GM19372 (cell line): Measurements from ENCODE around the gene AKAP12.

Experiments
- ATAC-seq: cut with Tn5 transposase; IDR thresholded peaks from one replicate; pipeline ENCODE4 v1.9.1; 2021; ENCODE audit warnings: mild to moderate bottlenecking, low read depth, moderate library complexity; ENCODE audit not compliant: unreplicated experiment

The AKAP12 gene, protein sequence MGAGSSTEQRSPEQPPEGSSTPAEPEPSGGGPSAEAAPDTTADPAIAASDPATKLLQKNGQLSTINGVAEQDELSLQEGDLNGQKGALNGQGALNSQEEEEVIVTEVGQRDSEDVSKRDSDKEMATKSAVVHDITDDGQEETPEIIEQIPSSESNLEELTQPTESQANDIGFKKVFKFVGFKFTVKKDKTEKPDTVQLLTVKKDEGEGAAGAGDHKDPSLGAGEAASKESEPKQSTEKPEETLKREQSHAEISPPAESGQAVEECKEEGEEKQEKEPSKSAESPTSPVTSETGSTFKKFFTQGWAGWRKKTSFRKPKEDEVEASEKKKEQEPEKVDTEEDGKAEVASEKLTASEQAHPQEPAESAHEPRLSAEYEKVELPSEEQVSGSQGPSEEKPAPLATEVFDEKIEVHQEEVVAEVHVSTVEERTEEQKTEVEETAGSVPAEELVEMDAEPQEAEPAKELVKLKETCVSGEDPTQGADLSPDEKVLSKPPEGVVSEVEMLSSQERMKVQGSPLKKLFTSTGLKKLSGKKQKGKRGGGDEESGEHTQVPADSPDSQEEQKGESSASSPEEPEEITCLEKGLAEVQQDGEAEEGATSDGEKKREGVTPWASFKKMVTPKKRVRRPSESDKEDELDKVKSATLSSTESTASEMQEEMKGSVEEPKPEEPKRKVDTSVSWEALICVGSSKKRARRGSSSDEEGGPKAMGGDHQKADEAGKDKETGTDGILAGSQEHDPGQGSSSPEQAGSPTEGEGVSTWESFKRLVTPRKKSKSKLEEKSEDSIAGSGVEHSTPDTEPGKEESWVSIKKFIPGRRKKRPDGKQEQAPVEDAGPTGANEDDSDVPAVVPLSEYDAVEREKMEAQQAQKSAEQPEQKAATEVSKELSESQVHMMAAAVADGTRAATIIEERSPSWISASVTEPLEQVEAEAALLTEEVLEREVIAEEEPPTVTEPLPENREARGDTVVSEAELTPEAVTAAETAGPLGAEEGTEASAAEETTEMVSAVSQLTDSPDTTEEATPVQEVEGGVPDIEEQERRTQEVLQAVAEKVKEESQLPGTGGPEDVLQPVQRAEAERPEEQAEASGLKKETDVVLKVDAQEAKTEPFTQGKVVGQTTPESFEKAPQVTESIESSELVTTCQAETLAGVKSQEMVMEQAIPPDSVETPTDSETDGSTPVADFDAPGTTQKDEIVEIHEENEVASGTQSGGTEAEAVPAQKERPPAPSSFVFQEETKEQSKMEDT (N-terminal part only)

DNA sequence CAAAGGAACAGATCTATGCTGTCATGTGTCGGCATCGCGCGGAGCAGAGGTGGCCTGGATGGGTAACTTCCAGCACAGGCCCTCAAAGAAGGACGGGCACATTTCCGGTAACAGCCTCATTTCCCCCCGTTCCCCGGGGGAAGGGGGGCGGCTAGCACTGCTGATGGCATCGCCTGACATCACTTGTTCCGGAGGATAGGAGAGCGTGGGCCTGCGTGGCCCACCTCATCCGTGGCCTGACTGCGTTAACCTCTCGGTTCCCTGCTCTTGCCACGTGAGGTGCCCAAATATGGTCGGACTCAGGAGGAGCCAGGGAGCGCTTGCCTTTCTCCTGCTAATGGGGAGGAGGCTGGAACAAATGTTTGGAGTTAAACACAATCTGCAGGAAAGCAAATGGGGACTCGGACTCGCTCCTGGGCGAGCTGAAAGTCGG, at the start of gene AKAP12:
TSS of gene AKAP12 (plus strand) at position 365 of the 433 bp plus-strand sequence. CDS start 596 bp downstream, outside the sequence.
- no peak for ATAC-seq

DNA sequence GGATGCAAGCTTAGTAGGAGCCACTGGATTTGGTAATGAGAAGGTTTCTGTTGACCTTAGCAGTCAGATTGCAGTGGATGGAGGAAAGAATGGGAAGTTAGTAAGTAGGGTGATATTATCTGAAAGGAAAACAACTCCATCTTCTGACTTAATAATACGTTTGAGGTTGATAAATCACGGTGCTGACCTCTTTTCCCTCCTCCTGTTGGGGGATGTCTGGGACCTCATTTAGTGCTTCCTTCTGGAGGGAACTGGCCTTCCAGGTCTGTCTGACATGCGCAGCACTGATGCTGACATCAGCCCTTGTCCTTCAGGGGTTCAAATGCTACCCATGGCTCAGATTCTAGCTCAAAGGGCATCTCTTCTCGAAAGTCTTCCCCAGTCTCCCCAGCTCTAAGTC, 48.2 kb upstream of the AKAP12 start:
- no peak for ATAC-seq

DNA sequence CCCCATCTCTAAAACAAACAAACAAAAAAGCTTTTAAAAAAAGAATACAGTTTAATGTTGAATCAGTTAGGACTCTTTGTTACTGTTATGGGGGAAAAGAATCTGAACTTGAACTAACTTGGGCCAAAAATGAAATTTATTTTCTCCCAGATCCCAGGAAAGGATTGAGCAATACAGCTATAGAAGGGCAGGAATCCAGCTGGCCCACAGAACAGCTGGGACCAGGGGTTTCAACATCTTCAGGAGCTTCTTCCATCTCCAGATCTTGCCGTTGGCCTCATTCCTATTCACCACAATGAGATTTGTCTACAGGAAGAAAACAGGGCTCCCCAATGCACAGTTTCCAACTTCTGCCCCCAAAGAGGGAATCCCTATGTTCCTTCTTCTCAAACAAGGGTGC, 43.2 kb upstream of the AKAP12 start:
- ATAC-seq: no peak

DNA sequence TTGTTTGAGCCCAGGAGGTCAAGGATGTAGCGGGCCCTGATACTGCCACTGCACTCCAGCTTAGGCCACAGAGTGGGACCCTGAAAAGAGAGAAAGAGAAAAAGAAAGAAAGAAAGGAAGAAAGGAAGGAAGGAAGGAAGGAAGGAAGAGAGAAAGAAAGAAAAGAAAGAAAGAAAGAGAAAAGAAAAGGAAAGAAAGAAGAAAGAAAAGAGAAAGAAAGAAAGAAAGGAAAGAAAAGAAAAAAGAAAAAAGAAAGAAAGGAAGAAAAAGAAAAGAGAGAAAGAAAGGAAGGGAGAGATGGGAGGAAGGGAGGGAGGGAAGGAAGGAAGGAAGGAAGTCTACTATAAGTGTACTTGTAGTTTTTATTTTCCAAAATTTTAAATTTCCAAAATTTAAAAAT, 42.2 kb upstream of the AKAP12 start:
- no peak for ATAC-seq

DNA sequence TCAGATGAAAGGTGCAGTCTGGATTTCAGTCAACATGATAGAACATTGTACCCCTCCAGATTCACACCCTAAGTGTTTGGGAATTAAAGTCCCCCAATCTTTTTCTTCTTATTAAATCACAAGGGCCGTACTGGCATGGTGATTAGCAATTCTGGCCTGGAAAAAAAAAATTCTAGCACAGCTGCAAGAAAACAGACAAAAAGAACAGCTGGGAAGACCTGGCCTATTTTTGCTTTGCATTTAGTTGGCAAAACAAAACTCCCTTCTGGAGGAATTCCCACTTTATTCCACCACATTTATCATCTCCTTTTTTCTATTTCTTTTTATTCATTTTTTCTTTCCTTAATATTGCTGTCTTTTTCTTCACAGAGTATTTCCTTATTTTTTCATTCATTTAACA, 39.8 kb upstream of the AKAP12 start:
- ATAC-seq: no peak

DNA sequence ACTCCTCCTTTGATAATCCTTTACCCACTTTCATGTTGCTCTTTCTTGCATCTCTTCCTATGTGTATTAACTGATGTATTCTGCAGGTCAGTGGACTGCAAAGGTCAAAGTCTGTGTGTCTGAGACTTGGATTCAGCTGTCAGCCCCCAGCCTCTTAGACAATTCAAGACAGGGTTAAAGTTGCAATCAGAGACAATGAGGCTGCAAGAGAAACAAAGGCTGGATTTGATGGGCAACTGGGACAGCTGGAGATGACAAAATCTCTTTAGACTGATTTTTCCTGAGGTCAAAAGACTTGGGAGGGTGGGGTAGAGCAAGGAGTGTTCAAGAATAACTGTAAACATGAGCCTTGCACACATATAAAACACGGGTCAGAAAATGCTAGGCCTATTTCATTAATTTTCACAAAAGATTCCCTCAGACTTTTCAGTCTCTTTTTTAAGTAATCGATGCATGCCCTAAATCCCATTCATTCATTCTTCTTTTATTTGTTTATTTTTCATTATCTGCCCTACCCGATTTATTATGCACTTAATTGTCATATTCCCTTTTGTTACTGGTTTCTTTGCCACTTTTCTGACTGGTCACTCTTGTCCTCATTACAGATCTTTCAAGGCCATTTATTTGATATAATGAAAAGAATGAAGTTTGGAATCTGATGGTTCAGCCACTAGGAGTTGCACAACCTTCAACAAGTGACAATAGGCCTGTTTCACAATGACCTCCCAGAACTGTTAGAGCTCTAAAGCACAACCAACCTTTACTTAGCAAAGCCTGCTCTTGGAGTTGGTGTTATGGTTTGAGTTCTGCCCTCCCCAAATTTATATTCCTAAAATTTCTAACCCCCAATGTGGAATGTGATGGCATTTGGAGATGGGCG, 33.8 kb upstream of the AKAP12 start:
- no peak for ATAC-seq

DNA sequence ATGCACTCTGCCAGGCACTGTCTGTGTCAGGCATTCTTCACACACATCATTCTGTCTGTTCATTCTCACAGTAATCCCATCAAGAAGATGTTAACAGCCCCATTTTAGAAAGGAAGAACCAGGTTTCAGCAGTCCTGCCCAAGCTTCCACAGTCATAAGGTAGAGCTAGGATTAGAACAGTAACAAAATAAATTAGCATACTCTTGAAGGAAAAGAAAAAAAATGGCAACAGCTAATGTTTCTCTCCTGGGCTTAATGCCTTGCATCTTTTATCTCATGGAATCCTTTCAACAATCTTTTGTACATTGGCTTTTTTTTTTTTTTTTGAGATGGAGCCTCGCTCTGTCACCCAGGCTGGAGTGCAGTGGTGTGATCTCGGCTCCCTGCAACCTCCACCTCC, 32.1 kb upstream of the AKAP12 start:
- no peak for ATAC-seq

DNA sequence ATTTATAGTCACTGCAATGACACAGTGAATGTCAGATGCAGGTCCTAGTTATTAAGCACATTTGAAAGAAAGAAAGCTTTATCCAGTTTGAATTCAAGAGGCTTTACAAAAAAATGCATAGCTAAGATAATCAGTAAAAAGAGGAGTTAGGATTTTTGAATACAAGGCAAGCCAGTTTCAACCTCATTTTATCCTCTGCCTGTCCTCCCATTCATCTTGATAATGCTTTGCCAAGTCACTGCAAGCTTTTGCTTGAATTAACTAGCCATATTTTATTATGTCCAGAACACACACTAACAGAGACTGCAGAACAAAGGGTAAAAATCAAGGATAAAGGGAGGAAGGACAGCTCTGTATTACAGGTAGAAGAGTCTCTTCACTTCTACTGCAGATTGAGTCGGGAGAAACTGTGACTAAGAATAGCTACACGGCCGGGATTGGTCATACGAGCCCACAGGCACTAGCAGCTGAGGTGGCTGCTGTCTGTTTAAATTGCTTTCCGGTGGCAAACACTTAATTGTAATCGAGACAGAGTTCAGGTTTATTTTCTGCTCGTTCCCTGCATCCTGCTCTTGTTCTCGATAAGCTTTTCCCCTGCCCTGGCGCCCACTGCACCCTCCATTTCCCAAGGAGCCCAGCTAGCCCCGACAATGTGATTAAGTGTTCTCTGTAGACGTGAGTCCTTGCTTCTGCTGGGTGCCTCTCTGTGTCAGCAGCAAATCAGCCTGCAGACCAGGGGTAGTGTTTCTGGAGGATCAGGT, 30.5 kb upstream of the AKAP12 start:
- ATAC-seq: no peak

DNA sequence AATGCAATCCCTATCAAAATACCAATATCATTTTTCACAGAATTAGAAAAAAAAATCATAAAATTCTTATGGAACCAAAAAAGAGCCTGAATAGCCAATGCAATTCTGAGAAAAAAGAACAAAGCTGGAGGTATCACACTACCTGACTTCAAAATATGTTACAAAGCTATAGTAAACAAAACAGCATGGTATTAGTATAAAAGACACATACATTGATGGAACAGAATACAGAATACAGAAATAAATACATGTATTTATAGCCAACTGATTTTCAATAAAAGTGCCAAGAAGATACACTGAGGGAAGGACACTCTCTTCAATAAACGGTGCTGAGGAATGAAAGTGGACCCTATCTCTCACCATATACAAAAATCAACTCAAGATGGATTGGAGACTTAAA, 28.7 kb upstream of the AKAP12 start:
- ATAC-seq: no peak

DNA sequence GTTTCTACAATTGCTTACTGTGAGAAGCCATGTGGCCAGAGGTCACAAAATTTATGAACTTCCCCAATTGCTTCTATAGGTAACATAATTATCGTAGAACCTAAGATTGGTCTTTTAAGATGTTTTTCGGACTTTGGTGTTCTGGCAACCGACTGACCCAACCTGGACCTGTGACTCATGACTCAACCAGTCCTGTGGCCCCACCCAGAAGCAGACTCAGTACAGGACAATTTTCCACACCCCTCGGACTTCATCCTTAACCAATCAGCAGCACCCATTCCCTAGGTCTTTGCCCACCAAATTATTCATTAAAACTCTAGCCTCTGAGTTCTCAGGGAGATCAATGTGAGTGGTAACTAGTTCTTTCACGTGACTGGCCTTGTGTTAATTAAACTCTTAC, 26.4 kb upstream of the AKAP12 start:
- ATAC-seq: no peak

DNA sequence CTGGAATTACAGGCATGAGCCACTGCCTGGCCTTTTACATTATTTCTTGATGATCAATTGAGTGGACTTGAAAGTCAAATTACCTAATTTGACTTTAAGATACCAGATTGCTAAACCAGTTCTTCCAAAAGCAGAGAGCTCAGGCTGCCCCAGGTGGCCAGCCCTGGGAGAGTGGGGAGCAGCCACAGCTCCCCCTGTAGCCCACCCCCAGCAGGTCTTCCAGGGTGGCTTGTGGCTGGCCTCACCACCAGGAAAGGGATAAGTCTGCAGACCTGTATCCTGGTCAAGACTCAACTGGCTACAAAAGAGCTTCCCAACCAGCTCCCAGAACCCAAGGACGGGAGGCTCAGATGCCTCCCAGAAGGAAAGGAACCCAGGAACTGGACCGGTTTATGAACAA, 23.8 kb upstream of the AKAP12 start:
- ATAC-seq: no peak

DNA sequence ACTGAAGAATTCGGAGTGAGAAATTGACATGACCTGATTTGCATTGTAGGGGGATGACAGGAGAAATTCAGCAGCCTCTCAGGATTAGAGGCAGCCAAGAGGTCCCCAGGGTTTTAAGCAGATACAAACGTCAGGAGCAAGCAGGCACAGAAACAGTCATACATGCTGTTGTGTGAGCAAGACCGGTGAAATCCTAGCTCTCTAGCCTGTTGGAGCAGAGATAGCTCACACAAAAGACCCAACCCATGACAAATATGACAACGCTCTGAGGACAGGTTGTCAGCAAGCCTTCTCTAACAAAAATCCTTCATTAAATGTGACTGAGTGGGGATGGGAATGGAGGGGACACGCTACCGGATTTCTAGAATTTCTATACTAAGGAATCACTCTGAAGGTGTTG, 23.0 kb upstream of the AKAP12 start:
- ATAC-seq: no peak

DNA sequence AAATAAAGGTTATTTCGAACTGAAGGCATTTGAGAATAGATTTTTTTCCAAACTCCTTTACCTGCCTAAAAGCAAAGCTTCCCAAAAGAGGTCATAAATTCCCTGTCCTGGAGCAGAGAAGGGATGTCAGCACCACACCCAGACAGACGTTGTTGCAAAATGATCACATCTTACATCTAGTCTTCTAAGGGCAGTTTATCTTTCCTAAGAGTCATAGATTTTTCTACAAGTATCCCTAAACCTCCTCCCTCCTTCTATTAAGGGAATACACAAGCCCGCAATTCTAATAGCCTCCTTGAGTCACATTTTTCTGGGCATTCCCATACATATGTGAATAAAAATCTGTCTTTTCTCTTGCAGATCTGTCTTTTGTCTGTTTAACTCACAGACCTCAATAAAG, 20.6 kb upstream of the AKAP12 start:
- ATAC-seq: no peak

DNA sequence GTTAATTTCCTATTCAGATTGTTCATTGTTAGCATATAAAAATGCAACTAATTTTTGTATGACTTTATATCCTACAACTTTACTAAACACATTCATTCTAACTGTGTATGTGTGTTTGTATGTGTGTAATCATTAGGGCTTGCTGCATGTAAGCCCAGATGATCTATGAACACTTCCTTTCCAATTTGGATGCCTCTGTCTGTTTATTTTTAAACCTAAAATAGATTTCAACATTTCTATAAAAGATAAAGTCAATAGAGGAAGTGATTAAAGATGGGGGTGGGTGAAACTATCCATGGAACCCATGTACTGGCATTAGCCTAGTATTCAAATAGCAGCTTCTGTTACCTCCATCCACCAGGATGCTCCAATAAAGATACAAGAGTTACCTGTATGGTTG, 15.7 kb upstream of the AKAP12 start:
- no peak for ATAC-seq

DNA sequence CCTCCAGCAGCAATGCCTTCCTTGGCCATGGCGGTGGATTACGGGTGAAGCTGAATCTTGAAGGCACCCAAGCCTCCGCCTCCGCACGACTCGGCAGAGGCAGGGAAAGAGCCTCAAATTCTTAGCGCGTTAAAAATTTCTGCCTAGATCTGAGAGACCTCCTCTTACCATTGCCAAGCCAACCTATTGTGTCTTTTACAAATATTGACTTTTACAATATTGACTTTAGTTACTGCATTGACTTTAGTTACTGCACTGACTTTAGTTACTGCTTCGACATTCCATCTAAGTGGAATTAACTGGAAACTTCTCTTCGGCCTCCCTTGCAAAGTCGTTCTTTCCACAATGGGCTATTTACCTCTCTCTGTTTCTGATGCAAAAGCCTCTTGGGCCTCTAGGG, 13.8 kb upstream of the AKAP12 start:
- ATAC-seq: no peak

DNA sequence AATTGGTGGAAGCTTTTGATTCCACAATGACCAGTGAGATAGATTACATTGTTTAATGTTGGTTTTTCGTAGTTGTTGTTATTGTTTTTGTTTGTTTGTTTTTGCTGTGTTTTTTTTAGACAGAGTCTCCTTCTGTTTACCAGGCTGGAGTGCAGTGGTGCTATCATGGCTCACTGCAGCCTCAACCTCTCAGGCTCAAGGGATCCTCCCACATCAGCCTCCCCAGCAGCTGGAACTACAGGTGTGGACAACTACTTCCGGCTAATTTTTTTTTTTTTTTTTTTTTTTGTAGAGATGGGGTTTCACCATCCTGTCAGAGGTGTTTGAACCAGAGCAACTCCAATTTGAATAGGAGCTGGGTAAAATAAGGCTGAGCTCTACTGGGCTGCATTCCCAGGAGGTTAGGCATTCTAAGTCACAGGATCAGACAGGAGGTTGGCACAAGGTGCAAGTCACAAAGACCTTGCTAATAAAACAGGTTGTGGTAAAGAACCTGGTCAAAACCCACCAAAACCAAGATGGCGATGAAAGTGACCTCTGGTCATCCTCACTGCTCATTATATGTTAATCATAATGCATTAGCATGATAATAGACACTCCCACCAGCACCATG, 10.9 kb upstream of the AKAP12 start:
- no peak for ATAC-seq

DNA sequence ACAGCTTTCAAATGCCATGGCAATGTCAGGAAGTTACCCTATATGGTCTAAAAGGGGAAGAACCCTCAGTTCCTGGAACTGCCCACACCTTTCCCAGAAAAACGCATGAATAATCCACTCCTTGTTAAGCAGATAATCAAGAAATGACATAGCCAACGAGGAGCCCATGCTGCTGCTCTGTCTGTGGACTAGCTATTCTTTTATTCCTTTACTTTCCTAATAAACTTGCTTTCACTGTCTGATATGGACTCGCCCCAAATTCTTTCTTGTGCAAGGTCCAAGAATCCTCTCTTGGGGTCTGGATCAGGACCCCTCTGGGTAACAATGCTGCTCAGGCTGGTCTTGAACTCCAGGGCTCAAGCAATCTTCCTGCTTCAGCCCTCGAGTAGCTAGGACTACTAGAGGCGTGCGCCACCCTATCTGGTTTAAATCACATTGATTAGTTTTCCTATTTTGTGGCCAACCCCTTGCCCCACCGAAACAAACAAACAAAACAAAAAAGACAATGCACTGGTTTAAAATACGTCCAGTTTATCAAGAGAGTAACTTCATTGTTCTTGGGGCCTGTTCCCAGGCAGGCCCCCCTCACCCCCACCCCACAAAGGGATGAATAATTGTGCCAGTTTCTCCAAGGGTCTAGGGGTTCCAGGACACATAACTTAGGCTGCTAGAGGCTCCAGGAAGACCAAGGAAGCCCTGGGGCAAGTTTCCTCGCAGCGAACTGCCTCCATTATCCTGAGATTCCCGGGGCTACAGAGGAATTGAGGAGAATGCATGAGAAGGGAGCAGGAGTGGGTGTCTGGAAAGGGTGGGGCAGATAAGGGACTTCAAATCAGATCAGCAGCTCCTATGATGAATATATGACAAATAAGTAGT, 10.1 kb upstream of the AKAP12 start:
- no peak for ATAC-seq

DNA sequence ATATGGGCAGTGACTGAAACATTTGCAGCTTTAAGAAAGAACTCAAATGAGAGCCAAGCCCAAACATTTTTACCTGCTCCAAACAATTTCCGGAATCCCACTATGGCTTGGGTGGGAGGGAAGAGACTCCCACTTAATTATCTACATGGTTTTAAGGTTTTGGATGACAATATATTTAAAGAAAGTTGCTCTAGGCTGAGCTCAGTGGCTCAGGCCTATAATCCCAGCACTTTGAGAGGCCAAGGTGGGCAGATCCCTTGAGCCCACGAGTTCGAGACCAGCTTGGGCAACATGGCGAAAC, 9.5 kb upstream of the AKAP12 start:
- ATAC-seq: no peak
